Measurements from ENCODE around the gene RIMBP2. TPM values are rescaled to one million over a fixed set of nuclear protein-coding genes. Genes with fewer than 3 reads are reported as not detected.

The RIMBP2 gene
- total RNA-seq, 4 donors from 2014 or later = 1.5 to 5.3 (median 2.7) TPM

DNA sequence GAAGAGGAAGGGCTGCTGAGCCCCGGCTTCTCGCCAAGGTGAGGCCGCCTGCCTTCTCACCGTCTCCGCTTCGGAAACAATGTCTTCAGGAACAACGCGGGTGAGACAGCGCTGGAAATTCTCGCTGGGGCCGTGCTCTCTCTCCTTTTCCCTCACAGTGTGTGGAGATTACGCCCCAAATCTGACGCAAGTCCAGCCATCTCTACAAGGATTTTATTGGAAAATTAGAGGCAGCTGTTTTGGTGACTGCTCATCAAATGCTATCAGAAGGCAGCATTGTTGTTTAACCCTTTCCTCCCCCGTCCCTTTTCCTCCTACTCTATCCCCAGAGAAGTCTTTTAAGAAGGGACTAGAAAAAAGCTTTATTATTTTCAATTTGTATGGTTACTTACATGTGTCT, 324.9 kb downstream of the RIMBP2 start:
- no peak for TF ChIP-seq POLR2A (IDR thresholded peaks at IDR 0.05)
- TF ChIP-seq, protein P1, sequence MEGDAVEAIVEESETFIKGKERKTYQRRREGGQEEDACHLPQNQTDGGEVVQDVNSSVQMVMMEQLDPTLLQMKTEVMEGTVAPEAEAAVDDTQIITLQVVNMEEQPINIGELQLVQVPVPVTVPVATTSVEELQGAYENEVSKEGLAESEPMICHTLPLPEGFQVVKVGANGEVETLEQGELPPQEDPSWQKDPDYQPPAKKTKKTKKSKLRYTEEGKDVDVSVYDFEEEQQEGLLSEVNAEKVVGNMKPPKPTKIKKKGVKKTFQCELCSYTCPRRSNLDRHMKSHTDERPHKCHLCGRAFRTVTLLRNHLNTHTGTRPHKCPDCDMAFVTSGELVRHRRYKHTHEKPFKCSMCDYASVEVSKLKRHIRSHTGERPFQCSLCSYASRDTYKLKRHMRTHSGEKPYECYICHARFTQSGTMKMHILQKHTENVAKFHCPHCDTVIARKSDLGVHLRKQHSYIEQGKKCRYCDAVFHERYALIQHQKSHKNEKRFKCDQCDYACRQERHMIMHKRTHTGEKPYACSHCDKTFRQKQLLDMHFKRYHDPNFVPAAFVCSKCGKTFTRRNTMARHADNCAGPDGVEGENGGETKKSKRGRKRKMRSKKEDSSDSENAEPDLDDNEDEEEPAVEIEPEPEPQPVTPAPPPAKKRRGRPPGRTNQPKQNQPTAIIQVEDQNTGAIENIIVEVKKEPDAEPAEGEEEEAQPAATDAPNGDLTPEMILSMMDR (IDR thresholded peaks at IDR 0.05) = no peak
- WGBS, 2 donors = 61 to 65% methylated on average over 14 of the region's 14 CpGs
- DNase-seq (ENCODE audit: low spot score in 2 of 2) = no peak
- H3K4me3 ChIP-seq (ENCODE audit: low read depth, poor library complexity, severe bottlenecking) = no peak overlapping the region
- intact Hi-C loops (cut with DNase I; ENCODE audit: low total_unique reads) = no loop called here

DNA sequence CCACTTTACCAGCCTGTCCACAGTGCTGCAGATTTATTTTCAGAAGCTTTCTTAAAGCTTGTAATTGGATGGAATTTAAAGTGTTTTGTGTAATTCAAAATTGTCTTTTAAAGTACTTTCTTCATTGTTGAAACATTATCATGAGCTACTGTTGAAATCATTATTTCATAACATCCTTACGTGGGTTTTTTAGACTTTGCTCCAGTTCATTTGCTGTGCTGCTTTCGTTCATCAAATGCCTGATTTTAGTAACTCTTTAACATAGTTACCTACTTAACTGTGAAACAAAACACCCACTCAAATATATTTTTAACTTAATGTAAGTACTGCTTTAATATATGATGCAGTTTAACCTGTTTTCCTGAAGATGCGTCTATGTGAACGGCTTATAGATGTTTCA, 330.9 kb downstream of the RIMBP2 start:
- WGBS, 2 donors = 53 to 67% methylated on average over 4 of the region's 4 CpGs
- no peak overlapping the region for H3K4me3 ChIP-seq (ENCODE audit: low read depth, poor library complexity, severe bottlenecking)
- intact Hi-C loops (cut with DNase I; ENCODE audit: low total_unique reads) = loop anchor here (1.0 kb wide), 1 partner anchor 13 kb away; no protein-coding TSS in a partner anchor
- TF ChIP-seq, protein P1 (IDR thresholded peaks at IDR 0.05) = no peak
- TF ChIP-seq POLR2A (IDR thresholded peaks at IDR 0.05) = no peak
- no peak for DNase-seq (ENCODE audit: low spot score in 2 of 2)

DNA sequence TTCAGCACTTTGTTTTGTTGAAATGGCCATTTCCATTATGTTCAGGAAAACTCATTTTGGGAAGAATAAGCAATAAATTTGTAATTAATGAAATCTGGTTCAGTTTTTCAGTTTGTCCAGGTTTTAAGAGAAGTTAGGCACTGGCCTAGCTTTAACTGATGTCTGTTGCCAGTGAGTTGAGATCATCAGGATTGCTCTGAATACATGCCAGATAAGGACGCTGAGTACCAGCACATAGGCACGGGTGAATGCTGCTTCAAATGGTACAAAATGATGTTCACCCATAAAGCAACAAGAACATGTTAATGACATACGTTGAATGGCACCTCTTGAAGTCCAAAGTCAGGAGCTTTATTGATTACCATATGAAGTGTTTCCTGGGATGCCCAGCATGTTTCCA, 331.9 kb downstream of the RIMBP2 start:
- no peak for TF ChIP-seq POLR2A (IDR thresholded peaks at IDR 0.05)
- TF ChIP-seq, protein P1 (IDR thresholded peaks at IDR 0.05) = no peak
- WGBS, 2 donors = 39 to 46% methylated on average over 3 of the region's 3 CpGs
- H3K4me3 ChIP-seq (ENCODE audit: low read depth, poor library complexity, severe bottlenecking) = no peak overlapping the region
- DNase-seq (ENCODE audit: low spot score in 2 of 2) = no peak
- intact Hi-C loops (cut with DNase I; ENCODE audit: low total_unique reads) = no loop called here

DNA sequence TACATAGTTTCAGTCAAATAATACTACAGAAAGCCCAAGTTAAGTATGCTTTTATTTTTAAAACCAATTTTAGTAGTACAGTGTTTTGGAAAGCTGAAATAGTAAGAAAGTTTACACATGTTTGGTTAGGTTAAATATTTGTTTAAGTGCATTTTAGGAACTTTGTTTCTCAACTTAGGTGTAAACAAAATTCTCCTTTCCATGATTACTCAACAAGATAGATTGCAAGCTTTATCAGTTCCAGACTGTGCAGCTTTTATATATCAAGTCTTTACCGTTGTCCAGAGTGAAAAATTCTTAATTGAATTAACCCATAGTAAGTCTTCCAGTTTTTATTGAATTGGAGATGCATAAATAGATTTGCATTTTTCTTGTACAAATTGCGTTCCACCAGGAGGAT, 333.3 kb downstream of the RIMBP2 start:
- 81 to 83% methylated on average over 2 of the region's 2 CpGs for WGBS, 2 donors
- intact Hi-C loops (cut with DNase I; ENCODE audit: low total_unique reads) = no loop called here
- TF ChIP-seq POLR2A (IDR thresholded peaks at IDR 0.05) = no peak
- TF ChIP-seq, protein P1 (IDR thresholded peaks at IDR 0.05) = no peak
- DNase-seq (ENCODE audit: low spot score in 2 of 2) = no peak
- no peak overlapping the region for H3K4me3 ChIP-seq (ENCODE audit: low read depth, poor library complexity, severe bottlenecking)

DNA sequence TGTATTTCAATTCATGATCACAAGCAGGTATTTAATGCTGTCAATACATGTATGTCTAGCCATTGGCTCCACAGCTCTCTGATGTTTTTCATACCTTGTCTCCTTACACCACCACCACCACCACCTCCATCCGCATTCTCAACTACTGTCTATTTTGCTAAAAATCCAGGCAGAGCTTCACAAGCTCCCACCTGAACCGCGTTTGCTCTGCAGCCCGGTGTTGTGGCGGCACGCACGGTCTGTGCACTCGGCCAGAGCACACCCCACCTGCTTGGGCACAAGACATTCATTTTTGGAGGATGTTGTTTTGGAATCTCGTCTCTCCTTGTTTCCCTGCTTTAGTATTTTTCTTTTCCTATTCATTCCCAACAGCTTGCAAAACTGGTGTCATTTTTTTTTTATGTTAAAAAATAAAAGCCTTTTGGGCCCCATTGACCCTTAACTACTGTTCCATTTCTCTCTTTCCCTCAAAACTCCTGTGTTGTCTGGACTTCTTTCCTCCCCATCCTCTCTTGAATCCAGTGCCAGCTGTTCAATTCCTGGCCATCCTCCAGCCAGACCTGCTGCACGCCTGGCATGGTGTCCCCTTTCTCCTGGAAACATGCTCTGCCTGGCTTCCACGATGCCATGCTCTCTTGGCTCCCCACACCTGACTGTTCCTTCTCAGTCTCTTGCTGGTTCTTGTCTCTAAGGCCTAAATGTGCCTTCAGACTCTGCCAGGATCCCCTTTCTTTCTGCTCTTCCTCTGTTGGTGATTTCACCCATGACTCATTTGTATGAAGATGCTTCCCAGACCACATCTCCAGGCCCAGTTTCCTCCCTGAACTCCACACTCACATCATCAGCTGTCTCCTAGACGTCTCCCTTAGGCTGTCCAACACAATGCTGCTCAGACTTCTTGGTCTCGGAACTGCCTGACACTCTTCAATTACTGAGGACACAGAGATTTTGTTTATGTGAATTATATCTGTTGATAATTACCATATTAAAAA, 340.5 kb downstream of the RIMBP2 start:
- 74 to 79% methylated on average over 13 of the region's 13 CpGs for WGBS, 2 donors
- TF ChIP-seq, protein P1 (IDR thresholded peaks at IDR 0.05) = no peak
- no peak for TF ChIP-seq POLR2A (IDR thresholded peaks at IDR 0.05)
- intact Hi-C loops (cut with DNase I; ENCODE audit: low total_unique reads) = no loop called here
- DNase-seq (ENCODE audit: low spot score in 2 of 2) = no peak
- H3K4me3 ChIP-seq (ENCODE audit: low read depth, poor library complexity, severe bottlenecking) = no peak overlapping the region

All from lower leg skin (tissue), 4 donors.